Endometrium (tissue), 2 donors: ENCODE measurements around the gene CYP27C1.
"Not testable (repeated sequence)": the region's sequence is repeated elsewhere in the genome, so short reads cannot be mapped to it uniquely, and the experiment has no call there.

Experiments
- FAIRE-seq: peaks from 2 replicates; lab custom pipeline; 2012; peaks lifted over from hg19 to GRCh38; lab: Jason Lieb, UNC
- donor health status: control.
- donor health status: control.

CYP27C1 gene, protein sequence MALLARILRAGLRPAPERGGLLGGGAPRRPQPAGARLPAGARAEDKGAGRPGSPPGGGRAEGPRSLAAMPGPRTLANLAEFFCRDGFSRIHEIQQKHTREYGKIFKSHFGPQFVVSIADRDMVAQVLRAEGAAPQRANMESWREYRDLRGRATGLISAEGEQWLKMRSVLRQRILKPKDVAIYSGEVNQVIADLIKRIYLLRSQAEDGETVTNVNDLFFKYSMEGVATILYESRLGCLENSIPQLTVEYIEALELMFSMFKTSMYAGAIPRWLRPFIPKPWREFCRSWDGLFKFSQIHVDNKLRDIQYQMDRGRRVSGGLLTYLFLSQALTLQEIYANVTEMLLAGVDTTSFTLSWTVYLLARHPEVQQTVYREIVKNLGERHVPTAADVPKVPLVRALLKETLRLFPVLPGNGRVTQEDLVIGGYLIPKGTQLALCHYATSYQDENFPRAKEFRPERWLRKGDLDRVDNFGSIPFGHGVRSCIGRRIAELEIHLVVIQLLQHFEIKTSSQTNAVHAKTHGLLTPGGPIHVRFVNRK

DNA sequence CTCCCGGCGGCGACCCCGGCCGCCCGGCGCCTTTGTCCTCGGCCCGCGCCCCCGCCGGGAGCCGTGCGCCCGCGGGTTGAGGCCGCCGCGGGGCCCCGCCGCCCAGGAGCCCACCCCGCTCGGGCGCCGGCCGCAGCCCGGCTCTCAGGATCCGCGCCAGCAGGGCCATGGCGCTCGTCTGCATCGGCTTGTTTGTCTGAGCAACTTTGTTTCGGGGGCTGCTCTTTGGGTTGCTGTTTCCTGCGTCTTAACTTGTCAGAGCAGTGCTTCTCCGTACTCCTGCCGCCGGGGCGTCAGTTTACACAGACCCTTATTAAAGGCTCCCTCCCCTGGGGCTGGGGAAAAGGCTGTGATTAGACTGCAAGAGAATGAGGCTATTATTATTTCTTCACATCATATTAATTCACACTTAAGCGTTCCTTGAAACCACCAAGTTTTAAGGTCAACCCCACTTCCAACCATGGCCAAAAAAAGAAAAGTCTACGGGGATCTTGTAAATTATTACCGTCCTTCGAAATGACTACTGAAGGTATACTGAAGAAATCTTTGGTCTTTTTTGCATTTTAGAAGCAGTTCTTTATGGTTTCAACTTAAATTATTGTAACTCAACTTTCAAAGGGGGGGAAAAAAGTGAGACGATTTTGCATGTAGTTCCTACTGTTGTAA lies at the start of gene CYP27C1:
CYP27C1 (minus strand) TSS at position 198 of the 666 bp plus-strand sequence; CDS start at position 169, 29 bp downstream.
- no peak for FAIRE-seq

- no peak for FAIRE-seq
These were observed 41.8 kb upstream of the CYP27C1 start for GRCh38 chr2:127261804-127262406.

- no peak for FAIRE-seq
These were observed 39.3 kb upstream of the CYP27C1 start for GRCh38 chr2:127259355-127259754.

GRCh38 chr2:127256866-127257265 lies 36.8 kb upstream of the CYP27C1 start:
- no peak for FAIRE-seq

DNA sequence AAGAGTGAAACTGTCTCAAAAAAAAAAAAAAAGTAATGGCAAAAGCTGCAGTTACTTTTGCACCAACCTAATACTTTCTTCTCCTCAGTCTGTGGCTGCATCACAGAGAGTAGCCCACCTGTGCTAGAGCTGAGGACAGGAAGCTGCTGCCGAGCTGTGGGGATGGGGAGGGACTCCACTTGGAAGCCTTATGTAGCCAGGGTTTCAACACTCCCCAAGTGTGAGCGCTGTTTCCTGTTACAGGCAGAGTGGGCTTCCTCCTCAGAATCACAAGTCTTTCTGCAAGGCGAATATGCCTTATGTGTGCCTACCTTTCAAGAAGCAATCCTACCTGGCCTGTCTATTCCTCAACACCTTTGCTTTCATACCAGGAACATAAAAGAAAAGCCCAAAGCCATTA lies 36.3 kb upstream of the CYP27C1 start:
- FAIRE-seq, result no peak

DNA sequence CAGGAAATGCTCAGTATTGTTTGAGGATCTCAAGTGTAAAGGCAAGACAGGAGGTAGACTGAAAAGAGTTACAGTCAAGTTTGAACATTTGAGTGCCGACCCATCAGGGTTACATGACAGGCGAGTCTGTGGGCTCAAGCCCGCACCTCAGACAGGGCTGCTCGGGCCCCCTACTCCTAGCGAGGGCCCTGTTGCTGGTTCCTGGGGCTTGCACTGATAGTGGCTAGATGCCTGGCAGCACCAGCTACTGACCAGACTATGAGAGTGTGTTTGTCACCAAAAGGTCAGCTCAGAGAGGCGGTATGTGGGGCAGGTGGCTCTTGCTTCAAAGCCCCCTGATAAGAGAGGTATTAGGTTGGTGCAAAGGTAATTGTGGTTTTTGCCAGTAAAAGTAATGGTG lies 35.6 kb upstream of the CYP27C1 start:
- no peak for FAIRE-seq

- FAIRE-seq, result no peak
These were observed 35.0 kb upstream of the CYP27C1 start for GRCh38 chr2:127255146-127255545.

GRCh38 chr2:127254386-127254981 lies 34.4 kb upstream of the CYP27C1 start:
- no peak for FAIRE-seq

DNA sequence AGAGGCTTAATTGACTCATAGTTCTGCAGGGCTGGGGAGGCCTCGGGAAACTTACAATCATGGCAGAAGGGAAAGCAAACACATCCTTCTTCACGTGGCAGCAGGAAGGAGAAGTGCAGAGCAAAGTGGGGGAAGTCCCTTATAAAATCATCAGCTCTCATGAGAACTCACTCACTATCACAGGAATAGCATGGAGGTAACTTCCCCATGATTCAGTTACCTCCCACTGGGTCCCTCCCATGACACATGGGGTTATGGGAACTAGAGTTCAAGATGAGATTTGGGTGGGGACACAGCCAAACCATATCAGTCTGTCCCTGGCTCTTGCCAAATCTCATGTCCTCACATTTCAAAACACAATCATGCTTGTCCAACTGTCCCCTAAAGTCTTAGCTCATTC lies 21.1 kb upstream of the CYP27C1 start:
- not testable (repeated sequence) for FAIRE-seq

DNA sequence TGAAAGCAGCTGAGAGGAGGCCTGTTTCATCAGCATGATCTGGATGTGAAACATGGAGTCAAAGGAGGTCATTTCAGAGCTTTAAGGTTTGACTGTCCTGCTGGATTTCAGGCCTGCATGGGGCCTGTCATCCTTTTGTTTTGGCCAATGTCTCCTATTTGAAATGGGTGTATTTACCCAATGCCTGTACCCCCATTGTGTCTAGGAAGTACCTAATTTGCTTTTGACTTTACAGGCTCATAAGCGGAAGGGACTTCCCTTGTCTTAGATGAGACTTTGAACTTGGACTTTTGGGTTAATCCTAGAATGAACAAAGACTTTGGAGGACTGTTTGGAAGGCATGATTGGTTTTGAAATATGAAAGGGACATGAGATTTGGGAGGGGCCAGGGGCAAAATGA lies 19.3 kb upstream of the CYP27C1 start:
- FAIRE-seq, result no peak

GRCh38 chr2:127237768-127238167 lies 17.7 kb upstream of the CYP27C1 start:
- not testable (repeated sequence) for FAIRE-seq

- FAIRE-seq, result no peak
These were observed 15.1 kb upstream of the CYP27C1 start for GRCh38 chr2:127235082-127235702.

GRCh38 chr2:127233710-127234109 lies 13.6 kb upstream of the CYP27C1 start:
- FAIRE-seq, result no peak

GRCh38 chr2:127231130-127231865 lies 11.2 kb upstream of the CYP27C1 start:
- no peak for FAIRE-seq

DNA sequence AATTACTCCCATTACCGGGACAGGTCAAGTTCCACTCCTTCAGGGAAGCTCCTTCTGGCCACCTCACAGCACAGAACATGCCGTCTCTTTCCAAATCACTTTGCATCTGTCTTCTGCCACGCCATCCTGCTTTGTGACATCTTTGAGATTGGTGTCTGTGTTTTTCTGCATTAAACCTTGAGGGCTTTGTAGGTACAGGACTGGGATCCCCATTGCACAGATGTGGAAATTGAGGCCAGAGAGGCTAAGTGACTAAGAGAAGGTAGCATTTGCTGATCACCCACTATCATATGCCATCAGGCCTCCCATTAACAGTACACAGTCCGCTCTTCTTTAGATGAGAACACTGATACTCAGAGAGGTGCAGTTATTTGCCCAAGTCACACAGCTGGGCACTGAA lies 9.5 kb upstream of the CYP27C1 start:
- FAIRE-seq, result no peak

DNA sequence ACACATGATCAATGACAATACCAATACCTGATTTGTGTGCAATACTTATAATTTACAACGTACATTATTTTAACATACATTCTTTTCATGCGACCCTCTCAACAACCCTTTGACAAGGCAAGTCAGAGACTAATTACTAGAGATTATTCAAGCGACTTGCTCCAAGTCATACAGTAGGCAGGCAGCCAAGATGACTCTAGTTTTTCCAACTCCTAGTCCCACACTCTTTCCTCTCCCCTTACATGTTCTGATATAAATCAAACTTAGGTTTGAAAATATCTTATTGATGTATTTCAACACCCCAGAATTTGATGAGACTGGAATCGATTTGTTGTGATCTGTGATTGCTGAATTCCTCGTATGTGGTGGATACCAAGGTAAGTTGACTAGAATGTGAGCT lies 8.0 kb upstream of the CYP27C1 start:
- FAIRE-seq, result no peak

GRCh38 chr2:127227264-127227660 lies 7.2 kb upstream of the CYP27C1 start:
- FAIRE-seq, result not testable (repeated sequence)

DNA sequence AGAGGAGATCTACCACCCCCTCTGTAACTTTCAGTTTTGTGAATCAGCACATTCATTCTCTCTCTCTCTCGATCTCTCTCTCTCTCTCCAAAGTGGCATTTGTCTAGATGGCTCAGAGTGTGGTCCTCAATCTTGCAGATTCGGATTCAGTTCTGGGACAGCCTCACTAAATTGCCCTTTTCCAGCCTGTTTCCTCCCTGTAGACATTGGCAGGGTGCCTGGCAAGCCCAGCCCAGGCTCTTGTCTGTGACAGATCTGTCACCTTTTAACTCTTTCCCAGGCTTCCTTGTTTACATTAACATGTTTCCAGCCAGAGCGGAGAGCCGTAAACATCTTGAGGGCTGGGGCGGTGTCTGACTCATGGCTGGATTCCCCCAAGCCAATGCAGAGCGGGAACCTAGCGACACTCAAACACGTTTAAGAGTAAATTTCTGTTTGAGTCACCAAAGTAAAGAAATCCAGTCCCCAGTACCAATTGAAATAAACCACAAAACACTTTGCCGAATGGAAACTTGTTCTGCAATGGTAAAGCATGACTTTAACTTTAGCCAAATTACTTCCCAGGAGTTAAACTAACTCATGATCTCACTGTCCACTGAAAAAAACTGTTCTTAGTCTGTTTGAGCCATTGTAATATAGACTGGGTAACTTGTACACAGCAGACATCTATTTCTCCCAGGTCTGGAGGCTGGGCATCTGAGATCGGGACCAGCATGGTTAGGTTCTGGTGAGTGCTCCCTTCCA lies 6.6 kb upstream of the CYP27C1 start:
- FAIRE-seq, result no peak

DNA sequence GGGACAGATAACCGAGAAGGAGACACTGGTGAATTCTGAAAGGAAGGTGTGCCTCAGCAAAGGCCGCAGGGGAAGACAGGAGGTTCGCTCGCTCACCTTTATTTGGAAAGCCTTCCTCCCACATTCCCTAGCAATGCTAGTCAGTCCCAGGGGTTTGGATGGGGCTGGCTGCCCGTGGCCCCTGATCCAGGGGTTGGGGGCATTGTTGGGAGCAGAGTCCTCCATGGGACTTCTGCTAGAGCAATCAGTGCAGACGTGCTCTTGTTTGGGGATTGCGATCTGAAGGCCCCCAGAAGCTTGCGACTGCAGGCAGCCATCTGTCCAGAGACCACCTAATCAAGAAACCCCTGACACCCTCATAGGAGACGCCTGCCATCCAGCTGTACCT lies 6.0 kb upstream of the CYP27C1 start:
- FAIRE-seq, result no peak

DNA sequence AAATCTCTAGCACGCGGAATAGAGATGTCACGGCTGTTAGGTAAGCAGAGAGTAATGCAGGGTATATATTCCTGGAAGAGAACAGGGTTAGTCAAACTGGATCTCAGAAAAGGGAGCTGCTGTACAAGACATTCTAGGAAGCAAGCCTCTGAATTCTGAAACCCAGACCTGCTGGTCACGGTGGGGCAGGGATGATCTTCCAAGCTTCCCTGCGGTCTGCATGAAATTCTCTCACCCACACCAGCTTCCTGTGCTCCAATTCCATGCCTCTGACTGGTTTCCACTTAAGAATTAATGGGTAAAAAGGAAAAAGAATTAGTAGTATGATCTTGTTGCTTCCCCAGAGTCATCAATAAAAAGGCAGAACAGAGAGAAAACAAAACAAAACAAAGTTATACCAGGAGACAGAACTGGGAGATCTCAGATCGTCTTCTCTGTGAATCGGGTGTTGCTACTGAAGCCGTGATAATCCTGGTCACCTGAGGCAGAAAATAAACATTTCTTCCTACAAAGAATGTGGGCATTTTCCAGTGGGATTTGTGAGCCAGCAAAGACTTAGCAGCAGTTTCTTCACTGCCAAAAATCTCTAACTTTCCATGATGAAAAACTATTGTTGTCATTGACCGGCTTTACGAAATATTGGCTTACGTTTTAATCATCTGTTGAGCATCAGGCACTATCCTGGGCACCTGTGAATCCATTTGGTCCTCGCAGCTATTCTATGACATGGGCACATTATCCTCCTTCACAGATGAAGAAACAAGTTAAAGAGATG lies 5.3 kb upstream of the CYP27C1 start:
- FAIRE-seq, result no peak
